K562 (cell line): ENCODE results near the gene TICAM1. TPM values are rescaled to one million over a fixed set of nuclear protein-coding genes. Genes with fewer than 3 reads are reported as not detected.

ENCODE experiments used
- FOXK1 ChIP-seq: sonication (generic); formaldehyde crosslinking; IDR thresholded peaks from 2 replicates; pipeline ENCODE4 v1.8.0; 2022; ENCODE audit warnings: missing genetic modification reagents, mild to moderate bottlenecking, borderline replicate concordance
- HDAC2 ChIP-seq: fragments of 450-650 bp; IDR thresholded peaks from 2 replicates; pipeline ENCODE4 v1.6.1; 2016; ENCODE audit warnings: mild to moderate bottlenecking
- MBD2 ChIP-seq: sonication (generic); IDR thresholded peaks from 2 replicates; pipeline ENCODE4 v1.6.1; 2016; ENCODE audit warnings: low read depth, borderline replicate concordance
- MEIS2 ChIP-seq: fragments of 450-650 bp; IDR thresholded peaks from 2 replicates; pipeline ENCODE4 v1.6.1; 2014; ENCODE audit warnings: mild to moderate bottlenecking; ENCODE audit not compliant: partially characterized antibody
- PHF20 ChIP-seq: fragments of 450-650 bp; IDR thresholded peaks from 2 replicates; pipeline ENCODE4 v1.6.1; 2018; ENCODE audit not compliant: partially characterized antibody
- ZFP1 ChIP-seq: fragments of 450-650 bp; formaldehyde crosslinking; IDR thresholded peaks from 2 replicates; pipeline ENCODE4 v1.4.0; 2020; ENCODE audit warnings: mild to moderate bottlenecking, mixed read lengths
- polyA plus RNA-seq, 8 experiments: library from polyadenylated mRNA; depleted of rRNA in 4 of 8; stranded (reverse) in 5 of 8; unstranded in 3 of 8; fragments of >200 nt; fragmentation: Nextera tagmentation in 2 of 8; fragmentation: Illumina TruSeq in 1 of 8; extraction: Ambion mirVana in 2 of 8; extraction: Trizol in 1 of 8; gene quantifications; 2 replicates each; pipeline versions ENCODE4 v1.2.1 to v1.2.3, GENCODE V29; 2011 to 2014; ENCODE audit warnings: inconsistent platforms in 1 of 8, missing spikeins in 1 of 8
- total RNA-seq, 7 experiments: library from RNA; depleted of rRNA in 6 of 7; stranded (reverse); fragments of >200 nt in 6 of 7; fragmentation: Illumina TruSeq in 2 of 7; extraction: Trizol in 2 of 7; gene quantifications; 2 replicates each; pipeline versions ENCODE4 v1.2.1 to v1.2.3, GENCODE V29; 2011 to 2021; ENCODE audit warnings: low replicate concordance in 1 of 7
- TF ChIP-seq, protein P1 (sequence below), 2 experiments: IDR thresholded peaks in 1 of 2; conservative IDR thresholded peaks in 1 of 2; 2 replicates each; pipeline ENCODE4 v1.6.1; 2016; ENCODE audit warnings: low read depth in 2 of 2, mild to moderate bottlenecking in 1 of 2, missing compliant biosample characterization in 1 of 2, missing genetic modification characterization in 1 of 2, moderate library complexity in 1 of 2
- TF ChIP-seq, protein P2 (sequence below): sonication (generic); formaldehyde crosslinking; IDR thresholded peaks from 2 replicates; pipeline ENCODE4 v1.8.1; 2023; ENCODE audit warnings: mild to moderate bottlenecking, missing genetic modification reagents
- TF ChIP-seq, protein P3 (sequence below): sonication (generic); formaldehyde crosslinking; IDR thresholded peaks from 2 replicates; pipeline ENCODE4 v1.8.0; 2022; ENCODE audit warnings: missing genetic modification reagents, mild to moderate bottlenecking, moderate library complexity, borderline replicate concordance
- TF ChIP-seq, protein P4 (sequence below), 2 experiments: fragments of 200-800 bp in 1 of 2; sonication (Bioruptor generic) in 1 of 2; sonication (generic) in 1 of 2; formaldehyde crosslinking in 1 of 2; IDR thresholded peaks in 1 of 2; conservative IDR thresholded peaks in 1 of 2; 2 replicates each; pipeline versions ENCODE4 v1.5.0 to v1.6.1; 2016 to 2020; ENCODE audit warnings: missing compliant biosample characterization in 1 of 2, missing genetic modification characterization in 1 of 2, missing genetic modification reagents in 1 of 2
- TF ChIP-seq, protein P5 (sequence below), 2 experiments: fragments of 150-350 bp in 1 of 2; IDR thresholded peaks; 2 replicates each; pipeline ENCODE4 v1.6.1; 2012 to 2016; ENCODE audit warnings: low read depth in 2 of 2, low read length in 2 of 2, mild to moderate bottlenecking in 1 of 2, moderate library complexity in 1 of 2
- TF ChIP-seq, protein P6 (sequence below): fragments of 450-650 bp; IDR thresholded peaks from 2 replicates; pipeline ENCODE4 v1.6.1; 2014; ENCODE audit warnings: low read depth, mild to moderate bottlenecking, moderate library complexity, borderline replicate concordance

Gene TICAM1
- total and polyA plus RNA-seq, 9 of the 15 experiments (the other 6 are each of a cell fraction or from before 2014, with no cell fraction given) = 0.07 to 11.6 (median 1.5) TPM

DNA sequence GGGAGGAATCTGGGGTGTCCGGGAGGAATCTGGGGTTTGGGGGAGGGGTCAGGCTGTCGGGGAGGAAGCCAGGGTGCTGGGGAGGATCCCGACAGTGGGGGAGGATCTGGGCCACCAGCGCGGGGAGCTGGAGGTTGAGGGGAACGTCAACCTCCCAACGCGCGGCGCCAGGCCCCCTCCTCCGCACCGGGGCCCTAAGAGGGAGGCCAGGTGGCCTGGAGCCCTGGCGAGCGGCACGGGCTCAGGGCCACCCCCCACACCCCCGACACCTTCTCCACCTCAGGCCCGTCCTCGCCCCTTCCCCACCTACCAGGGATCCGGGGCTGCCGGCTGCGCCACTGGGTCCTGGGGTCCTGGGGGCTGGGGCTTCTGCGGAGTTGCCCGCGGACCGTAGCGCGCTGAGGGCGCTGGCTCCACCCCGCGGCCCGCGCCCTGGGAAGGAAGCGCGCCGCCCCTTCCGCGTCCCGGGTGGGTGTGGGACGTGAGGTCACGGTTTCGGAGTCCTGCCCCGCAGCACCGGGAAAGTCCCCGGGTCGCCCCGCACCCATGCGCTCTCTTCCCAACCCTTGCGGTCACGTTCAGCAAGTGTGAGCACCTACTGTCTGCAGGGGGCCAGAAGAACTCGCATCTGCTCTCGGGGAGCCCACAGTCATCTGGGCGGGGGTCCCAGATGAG, at the start of gene TICAM1 (continued):
- TF ChIP-seq, protein P1, sequence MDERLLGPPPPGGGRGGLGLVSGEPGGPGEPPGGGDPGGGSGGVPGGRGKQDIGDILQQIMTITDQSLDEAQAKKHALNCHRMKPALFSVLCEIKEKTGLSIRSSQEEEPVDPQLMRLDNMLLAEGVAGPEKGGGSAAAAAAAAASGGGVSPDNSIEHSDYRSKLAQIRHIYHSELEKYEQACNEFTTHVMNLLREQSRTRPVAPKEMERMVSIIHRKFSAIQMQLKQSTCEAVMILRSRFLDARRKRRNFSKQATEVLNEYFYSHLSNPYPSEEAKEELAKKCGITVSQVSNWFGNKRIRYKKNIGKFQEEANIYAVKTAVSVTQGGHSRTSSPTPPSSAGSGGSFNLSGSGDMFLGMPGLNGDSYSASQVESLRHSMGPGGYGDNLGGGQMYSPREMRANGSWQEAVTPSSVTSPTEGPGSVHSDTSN (CRISPR knock-in tag; IDR thresholded peaks at IDR 0.05; ENCODE audit: low read depth) = no peak
- TF ChIP-seq, protein P1 (tag; conservative IDR thresholded peaks at IDR 0.05; ENCODE audit: low read depth) = no peak
- no peak for TF ChIP-seq MEIS2
- TF ChIP-seq, protein P2, sequence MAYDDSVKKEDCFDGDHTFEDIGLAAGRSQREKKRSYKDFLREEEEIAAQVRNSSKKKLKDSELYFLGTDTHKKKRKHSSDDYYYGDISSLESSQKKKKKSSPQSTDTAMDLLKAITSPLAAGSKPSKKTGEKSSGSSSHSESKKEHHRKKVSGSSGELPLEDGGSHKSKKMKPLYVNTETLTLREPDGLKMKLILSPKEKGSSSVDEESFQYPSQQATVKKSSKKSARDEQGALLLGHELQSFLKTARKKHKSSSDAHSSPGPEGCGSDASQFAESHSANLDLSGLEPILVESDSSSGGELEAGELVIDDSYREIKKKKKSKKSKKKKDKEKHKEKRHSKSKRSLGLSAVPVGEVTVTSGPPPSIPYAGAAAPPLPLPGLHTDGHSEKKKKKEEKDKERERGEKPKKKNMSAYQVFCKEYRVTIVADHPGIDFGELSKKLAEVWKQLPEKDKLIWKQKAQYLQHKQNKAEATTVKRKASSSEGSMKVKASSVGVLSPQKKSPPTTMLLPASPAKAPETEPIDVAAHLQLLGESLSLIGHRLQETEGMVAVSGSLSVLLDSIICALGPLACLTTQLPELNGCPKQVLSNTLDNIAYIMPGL (CRISPR knock-in tag) = no peak
- TF ChIP-seq, protein P3, sequence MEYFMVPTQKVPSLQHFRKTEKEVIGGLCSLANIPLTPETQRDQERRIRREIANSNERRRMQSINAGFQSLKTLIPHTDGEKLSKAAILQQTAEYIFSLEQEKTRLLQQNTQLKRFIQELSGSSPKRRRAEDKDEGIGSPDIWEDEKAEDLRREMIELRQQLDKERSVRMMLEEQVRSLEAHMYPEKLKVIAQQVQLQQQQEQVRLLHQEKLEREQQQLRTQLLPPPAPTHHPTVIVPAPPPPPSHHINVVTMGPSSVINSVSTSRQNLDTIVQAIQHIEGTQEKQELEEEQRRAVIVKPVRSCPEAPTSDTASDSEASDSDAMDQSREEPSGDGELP = peak; percentile 59; the same call in 1 of the 2 replicates
- TF ChIP-seq, protein P4, sequence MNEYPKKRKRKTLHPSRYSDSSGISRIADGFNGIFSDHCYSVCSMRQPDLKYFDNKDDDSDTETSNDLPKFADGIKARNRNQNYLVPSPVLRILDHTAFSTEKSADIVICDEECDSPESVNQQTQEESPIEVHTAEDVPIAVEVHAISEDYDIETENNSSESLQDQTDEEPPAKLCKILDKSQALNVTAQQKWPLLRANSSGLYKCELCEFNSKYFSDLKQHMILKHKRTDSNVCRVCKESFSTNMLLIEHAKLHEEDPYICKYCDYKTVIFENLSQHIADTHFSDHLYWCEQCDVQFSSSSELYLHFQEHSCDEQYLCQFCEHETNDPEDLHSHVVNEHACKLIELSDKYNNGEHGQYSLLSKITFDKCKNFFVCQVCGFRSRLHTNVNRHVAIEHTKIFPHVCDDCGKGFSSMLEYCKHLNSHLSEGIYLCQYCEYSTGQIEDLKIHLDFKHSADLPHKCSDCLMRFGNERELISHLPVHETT (CRISPR knock-in tag; conservative IDR thresholded peaks at IDR 0.05 in 1 of 2, IDR thresholded peaks at IDR 0.05 in 1 of 2) = 0 out of 4 replicates have a peak, but pooled peaks of 1 of the 2 experiments have one; percentile 28
- 0 out of 2 replicates have a peak, but pooled peaks have one; percentile 27 for TF ChIP-seq MBD2
- TF ChIP-seq HDAC2 = peak; percentile 49
- TF ChIP-seq, protein P5, sequence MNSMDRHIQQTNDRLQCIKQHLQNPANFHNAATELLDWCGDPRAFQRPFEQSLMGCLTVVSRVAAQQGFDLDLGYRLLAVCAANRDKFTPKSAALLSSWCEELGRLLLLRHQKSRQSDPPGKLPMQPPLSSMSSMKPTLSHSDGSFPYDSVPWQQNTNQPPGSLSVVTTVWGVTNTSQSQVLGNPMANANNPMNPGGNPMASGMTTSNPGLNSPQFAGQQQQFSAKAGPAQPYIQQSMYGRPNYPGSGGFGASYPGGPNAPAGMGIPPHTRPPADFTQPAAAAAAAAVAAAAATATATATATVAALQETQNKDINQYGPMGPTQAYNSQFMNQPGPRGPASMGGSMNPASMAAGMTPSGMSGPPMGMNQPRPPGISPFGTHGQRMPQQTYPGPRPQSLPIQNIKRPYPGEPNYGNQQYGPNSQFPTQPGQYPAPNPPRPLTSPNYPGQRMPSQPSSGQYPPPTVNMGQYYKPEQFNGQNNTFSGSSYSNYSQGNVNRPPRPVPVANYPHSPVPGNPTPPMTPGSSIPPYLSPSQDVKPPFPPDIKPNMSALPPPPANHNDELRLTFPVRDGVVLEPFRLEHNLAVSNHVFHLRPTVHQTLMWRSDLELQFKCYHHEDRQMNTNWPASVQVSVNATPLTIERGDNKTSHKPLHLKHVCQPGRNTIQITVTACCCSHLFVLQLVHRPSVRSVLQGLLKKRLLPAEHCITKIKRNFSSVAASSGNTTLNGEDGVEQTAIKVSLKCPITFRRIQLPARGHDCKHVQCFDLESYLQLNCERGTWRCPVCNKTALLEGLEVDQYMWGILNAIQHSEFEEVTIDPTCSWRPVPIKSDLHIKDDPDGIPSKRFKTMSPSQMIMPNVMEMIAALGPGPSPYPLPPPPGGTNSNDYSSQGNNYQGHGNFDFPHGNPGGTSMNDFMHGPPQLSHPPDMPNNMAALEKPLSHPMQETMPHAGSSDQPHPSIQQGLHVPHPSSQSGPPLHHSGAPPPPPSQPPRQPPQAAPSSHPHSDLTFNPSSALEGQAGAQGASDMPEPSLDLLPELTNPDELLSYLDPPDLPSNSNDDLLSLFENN (IDR thresholded peaks at IDR 0.05; ENCODE audit: low read depth in 2 of 2, low read length in 2 of 2) = no peak
- peak; percentile 48 for TF ChIP-seq PHF20
- TF ChIP-seq, protein P6, sequence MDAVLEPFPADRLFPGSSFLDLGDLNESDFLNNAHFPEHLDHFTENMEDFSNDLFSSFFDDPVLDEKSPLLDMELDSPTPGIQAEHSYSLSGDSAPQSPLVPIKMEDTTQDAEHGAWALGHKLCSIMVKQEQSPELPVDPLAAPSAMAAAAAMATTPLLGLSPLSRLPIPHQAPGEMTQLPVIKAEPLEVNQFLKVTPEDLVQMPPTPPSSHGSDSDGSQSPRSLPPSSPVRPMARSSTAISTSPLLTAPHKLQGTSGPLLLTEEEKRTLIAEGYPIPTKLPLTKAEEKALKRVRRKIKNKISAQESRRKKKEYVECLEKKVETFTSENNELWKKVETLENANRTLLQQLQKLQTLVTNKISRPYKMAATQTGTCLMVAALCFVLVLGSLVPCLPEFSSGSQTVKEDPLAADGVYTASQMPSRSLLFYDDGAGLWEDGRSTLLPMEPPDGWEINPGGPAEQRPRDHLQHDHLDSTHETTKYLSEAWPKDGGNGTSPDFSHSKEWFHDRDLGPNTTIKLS = no peak
- peak; percentile 50; the same call in 1 of the 2 replicates for TF ChIP-seq FOXK1 (CRISPR knock-in tag)
- no peak for TF ChIP-seq ZFP1 (CRISPR knock-in tag)
